HG02870 (cell line): Measurements from ENCODE around the gene EPB41L4B.
"Not testable (repeated sequence)": the region's sequence is repeated elsewhere in the genome, so short reads cannot be mapped to it uniquely, and the experiment has no call there.

Experiments used
- ATAC-seq: cut with Tn5 transposase; IDR thresholded peaks from one replicate; pipeline ENCODE4 v1.9.1; 2021; ENCODE audit warnings: mild to moderate bottlenecking, moderate library complexity; ENCODE audit not compliant: unreplicated experiment

EPB41L4B gene

GRCh38 chr9:109301012-109301411, 19.8 kb downstream of the EPB41L4B start:
- no peak for ATAC-seq

- ATAC-seq: no peak
Measured at GRCh38 chr9:109299891-109300290, 21.0 kb downstream of the EPB41L4B start.

GRCh38 chr9:109297899-109298298, 23.0 kb downstream of the EPB41L4B start:
- no peak for ATAC-seq

DNA sequence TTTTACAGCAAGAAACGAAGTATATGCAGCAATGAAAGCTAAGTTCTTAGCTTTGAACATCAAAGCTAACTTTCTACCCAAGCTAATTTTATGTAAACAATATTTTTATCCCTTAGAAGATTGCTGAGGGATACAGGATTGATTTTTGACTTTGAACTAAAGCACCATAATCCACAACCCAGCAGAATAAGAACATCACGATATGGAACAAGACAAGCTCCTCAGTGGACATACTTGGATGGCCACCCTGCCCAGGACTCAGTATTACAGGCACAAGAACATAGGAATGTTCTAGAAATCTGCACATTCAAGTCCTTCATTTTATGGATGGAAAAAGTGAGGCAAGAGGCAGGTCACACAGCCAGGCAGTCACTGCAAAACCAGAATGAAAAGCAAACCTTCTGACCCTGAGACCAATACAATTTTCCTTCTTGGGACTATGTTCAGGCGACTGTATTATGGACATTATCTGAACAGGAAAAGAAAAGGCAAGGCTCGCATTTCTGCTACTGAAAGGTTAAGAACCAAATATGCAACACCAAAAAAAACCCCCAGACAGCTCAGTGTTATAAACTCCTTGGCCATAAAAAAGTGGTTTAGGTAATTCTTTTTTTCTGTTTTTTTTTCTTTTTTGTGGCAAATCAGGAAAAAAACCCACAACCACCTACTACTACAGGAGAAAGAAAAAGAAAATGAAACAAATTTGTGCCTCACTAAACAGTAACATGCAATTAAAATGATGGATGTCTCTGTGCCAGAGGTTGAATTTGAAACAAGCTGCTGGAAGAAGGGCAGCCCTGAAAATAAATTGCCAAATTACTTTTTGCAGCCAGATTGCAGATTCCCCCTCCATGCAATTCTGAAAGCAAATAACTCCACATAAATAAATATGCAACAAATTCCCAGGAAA, 25.4 kb downstream of the EPB41L4B start:
- ATAC-seq: no peak

DNA sequence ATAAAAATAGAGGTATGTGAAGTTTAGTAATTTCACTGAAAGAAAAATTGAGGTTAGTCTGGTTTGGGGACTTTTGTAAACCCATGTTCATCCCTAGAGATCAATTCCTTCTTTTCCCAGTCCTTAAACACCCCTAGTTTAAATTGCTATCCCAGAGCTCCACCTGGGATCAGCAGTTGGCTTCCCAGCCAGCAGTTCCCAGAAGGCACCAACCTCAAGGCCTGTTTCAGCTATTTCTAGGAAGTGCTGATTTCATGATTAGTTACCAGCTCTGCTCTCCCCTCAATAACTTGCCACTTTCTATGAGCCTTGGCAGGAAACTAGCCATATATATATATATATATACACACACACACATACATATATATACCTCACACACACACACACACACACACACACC, 30.5 kb downstream of the EPB41L4B start:
- no peak for ATAC-seq

GRCh38 chr9:109289931-109290330, 30.9 kb downstream of the EPB41L4B start:
- ATAC-seq: no peak

DNA sequence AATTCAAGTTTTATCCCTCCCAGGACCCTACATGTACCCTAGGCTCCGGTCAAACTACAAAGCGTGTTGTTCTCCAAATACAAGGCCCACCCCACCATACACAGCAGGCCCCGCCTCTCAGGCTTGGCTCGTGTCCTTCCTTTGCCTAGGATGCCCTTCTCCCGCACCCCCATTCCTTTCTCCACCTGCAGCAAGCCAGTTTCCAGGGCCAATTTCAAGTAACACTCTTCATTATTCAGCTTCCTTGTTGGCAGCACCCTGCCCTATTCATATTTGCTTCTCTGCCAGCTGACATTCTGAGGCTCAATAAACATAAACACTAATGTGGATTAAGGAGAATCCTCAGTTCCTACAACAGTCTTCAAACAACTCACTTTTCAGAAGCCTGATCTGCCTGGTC, 31.7 kb downstream of the EPB41L4B start:
- no peak for ATAC-seq

GRCh38 chr9:109286981-109287380, 33.9 kb downstream of the EPB41L4B start:
- no peak for ATAC-seq

- ATAC-seq: no peak
Measured at GRCh38 chr9:109286571-109286977, 34.3 kb downstream of the EPB41L4B start.

DNA sequence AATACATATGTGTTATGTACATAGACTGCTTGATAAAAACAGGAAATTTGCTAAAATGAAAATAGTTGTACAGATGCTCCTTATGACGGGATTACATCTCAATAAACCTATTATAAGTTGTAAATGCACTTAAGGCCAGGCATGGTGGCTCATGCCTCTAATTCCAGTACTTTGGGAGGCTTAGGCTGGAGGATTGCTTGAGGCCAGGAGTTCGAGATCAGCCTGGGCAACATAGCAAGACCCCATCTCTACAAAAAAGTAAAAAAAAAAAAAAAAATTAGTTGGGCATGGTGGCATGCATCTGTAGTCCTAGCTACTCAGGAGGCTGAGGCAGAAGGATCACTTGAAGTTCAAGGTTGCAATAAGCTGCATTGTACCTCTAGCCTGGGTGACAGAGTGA, 37.2 kb downstream of the EPB41L4B start:
- not testable (repeated sequence) for ATAC-seq

GRCh38 chr9:109283012-109283411, 37.8 kb downstream of the EPB41L4B start:
- ATAC-seq: no peak

- ATAC-seq: no peak
Measured at GRCh38 chr9:109282302-109282701, 38.6 kb downstream of the EPB41L4B start.

DNA sequence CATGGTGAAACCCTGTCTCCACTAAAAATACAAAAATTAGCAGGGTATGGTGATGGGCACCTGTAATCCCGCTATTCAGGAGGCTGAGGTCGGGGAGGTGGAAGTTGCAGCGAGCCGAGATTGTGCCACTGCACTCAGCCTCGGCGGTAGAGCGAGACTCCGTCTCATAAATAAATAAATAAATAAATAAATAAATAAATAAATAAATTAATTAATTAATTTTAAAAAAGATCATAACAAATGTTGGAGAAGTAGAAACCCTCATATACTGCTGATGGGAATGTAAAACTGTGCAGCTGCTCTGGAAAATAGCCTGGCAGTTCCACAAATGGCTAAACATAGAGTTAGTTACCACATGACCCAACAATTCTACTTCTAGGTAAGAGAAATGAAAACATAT, 39.3 kb downstream of the EPB41L4B start:
- ATAC-seq: no peak

DNA sequence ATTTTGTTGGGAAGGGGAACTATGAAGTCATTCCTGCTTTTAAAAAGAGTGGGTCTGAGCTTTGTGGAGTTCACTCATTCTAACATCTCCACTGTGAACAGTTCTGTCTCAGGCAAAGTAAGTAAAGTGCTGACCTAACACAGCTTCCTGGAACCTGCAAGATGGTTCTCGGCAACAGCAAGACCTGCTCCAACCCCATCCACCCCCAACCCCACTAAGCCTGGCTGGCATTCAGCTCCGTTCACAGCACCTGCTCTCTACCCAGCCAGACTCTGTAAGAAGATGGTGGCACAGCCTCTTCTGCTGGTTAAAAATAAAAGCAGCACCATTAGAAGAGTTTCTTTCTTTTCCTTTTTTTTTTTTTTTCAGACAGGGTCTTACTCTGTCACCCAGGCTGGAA, 42.0 kb downstream of the EPB41L4B start:
- ATAC-seq: no peak

DNA sequence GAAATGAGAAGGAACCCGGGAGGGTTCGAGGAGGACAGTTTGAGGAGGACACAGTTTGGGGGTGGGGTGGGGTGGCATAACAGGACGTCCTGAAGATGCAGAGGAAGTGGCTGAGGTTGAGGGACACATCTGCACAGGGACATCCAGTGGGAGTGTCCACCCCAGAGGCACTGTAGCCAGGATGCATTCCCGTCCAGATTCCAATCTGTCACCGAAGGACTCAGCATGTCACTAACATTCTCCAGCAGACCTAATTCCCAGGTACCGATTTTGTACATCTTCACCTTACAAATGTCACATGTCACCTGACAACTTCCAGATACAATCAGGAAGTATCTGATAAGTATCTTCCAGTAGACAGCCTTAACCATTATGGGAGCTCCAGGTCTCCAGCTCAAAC, 42.6 kb downstream of the EPB41L4B start:
- ATAC-seq: no peak

DNA sequence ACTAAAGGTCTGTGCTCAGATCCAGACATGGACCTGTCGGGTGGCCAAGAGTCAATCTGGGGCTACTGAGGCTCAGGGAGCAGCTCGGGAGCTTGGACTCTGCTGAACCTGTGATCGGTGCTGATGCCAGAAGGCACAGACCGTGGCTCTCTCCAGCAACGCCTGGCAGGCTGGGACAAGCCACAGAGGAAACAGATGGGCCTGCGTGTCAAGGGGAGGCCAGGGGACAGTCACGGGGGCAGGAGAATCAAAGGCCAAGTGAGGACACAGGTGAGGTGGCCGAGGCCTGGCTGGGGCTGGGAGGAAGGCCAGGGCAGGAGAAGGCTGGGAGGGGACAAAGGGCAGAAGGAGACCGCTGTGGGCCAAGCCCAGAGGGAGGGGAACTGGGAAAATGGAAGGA, 43.4 kb downstream of the EPB41L4B start:
- ATAC-seq: no peak

GRCh38 chr9:109276469-109277440, 44.1 kb downstream of the EPB41L4B start:
- no peak for ATAC-seq

- no peak for ATAC-seq
Measured at GRCh38 chr9:109274884-109275730, 45.8 kb downstream of the EPB41L4B start.

GRCh38 chr9:109273869-109274268, 47.0 kb downstream of the EPB41L4B start:
- ATAC-seq: no peak

DNA sequence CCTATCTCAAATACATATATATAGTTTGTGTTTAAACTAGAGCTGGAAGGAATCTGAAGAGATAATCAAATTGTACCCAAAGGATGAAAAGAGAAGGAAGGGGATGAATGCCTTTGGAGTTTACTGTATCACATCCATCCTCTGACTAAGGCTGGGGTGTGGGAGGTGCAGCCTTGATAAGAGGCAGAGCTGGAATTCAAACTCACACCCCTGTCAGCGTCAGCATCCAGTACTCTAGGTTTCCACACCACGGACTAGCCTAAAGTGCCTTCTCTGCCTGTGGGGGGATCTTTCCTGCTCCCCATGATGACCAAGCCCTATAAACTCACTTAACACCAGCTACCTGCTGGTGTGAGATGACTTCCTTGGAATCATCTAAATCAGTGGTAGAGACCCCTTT, 48.1 kb downstream of the EPB41L4B start:
- ATAC-seq: no peak

DNA sequence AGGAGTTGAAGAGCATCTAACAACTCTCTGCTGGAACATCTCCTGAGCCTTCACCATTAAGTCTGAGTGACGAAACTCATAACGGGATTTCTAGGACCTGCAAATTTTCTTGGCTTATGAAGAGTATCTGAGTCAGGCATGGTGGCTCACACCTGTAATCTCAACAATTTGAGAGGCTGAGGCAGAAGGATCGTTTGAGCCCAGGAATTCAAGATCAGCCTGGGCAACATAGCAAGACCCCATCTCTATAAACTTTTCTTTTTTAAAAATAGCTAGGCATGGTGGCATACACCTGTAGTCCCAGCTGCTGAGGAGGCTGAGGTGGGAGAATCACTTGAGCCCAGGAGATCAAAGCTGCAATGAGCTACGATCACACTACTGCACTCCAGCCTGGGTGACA, 48.8 kb downstream of the EPB41L4B start:
- ATAC-seq: no peak
